NCI-H128 (cell line): Measurements from ENCODE around the gene GALNT10.

ENCODE experiments used
- DNase-seq: peaks from one replicate; lab custom pipeline; 2025; ENCODE audit not compliant: unreplicated experiment; lab: John Stamatoyannopoulos, UW

The GALNT10 gene

DNA sequence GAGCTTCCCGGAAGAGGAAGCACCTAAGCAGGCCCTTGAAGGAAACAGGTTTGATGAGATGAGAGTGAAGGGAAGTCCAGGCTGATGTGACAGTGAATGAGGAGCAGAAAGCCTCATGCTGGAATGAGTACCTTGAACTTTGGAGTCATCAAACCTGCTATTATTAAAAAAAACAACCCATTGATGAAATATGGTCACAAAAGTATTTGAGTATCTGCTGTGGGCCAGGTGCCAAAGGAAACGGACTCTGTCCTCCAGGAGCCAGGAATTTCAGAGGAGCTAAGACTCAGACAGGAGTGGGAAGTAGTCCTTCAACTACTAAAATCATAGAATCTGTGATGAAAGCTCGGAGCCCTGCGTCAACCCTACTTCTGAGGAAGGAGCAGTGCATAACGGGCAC is 275.6 kb downstream of the GALNT10 start:
- DNase-seq = no peak

DNA sequence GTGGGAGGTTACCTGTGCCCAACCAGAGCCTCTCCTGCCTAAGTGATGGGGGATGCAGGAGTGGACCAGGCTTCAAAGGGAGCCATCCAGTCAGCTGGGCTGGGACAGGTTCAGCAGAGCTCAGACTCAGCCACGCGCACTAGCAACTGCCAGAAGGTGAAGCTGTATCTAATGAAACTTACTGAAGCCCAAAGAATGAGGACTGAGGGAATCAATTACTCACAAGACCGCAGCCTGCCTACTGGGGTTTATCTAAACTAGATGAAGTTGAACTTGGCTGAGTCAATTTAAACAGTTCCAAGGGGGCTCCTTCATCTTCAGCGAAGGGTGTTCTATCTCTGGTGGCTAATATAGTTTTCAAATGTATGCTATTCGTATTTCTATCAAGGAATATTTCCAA is 276.1 kb downstream of the GALNT10 start:
- no peak for DNase-seq

DNA sequence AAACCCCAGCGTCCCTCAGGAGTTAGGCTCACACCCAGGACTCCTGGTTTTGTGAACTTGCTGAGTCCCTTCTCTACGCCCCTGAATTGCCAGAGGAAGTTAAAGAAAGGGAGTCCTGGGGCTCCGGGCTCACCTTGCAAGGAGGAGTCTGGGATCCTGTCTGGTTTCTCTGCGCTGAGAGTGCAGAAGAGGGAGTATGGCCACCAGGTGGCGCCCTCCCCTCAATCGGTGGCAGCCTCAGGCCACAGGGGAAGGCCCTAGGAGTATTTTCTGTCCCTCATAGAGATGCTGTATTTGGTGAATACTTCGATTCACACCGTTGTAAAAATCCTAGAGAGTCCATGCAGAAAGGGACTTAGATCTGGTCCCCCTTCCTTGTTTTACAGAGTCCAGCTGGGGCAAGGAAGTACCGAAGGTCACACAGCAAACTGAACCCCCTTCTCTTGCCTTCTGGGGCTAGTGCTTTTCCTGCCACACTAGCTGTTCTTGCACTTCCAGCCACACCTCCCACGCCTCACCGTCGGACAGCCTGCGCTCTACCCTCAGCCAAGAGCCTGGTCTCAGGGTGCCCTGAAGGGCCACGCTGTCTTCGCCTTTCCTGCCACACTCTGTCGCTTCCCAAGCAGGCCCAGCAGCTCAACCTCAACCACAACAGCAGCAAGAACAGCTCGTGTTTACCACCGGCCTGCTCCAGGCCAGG is 277.3 kb downstream of the GALNT10 start:
- peak; percentile 32 for DNase-seq

DNA sequence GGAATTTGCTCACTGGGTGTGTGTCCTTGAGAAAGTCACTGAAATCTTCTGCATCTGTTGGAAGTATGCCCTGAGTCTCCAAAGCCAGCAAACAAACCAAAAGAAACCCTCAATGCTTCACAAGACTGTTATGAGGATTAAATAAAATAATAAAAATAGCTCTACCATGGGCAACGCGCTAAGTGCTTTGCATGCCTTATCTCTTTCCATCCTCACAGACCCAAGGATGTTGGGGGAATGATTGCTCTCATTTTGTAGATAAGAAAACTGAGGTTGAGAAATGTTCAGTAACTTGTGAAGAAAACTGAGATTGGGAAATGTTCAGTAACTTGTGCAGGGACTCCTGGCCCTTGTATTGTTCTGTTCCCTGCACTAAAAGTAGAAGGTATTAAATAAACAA is 279.6 kb downstream of the GALNT10 start:
- DNase-seq = no peak
